PC-9 (cell line): ENCODE data around the gene ACTL8.

Experiments used
- EZH2 ChIP-seq: fragments of 200-600 bp; sonication (generic); IDR thresholded peaks from 2 replicates; pipeline ENCODE4 v1.8.0; 2017; ENCODE audit warnings: antibody characterized with exemption, low read depth
- TF ChIP-seq, protein P1 (sequence below): fragments of 200-600 bp; sonication (generic); conservative IDR thresholded peaks from 2 replicates; pipeline ENCODE4 v1.6.1; 2017; ENCODE audit warnings: mixed run types, antibody characterized with exemption, mild to moderate bottlenecking, moderate library complexity

DNA sequence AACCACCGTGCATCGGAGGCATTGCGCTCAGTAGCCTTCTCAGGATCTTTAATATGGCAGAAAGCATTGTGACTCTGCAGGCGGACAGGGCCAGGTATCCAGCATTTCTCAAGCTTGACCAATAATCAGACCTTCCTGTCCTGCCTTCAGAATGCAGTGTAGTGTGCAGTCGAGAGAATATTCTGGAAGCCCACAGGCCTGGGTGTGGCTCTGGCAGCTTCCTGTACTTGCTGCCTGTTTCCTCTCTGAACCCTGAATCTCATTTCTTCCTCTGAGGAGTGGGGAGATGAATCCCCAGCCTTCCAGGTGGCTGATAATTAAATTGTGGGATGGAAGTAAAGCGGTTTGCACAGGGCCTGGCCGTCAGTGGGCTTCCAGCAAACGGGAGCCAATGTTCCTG is 42.3 kb downstream of the ACTL8 start:
- TF ChIP-seq, protein P1, sequence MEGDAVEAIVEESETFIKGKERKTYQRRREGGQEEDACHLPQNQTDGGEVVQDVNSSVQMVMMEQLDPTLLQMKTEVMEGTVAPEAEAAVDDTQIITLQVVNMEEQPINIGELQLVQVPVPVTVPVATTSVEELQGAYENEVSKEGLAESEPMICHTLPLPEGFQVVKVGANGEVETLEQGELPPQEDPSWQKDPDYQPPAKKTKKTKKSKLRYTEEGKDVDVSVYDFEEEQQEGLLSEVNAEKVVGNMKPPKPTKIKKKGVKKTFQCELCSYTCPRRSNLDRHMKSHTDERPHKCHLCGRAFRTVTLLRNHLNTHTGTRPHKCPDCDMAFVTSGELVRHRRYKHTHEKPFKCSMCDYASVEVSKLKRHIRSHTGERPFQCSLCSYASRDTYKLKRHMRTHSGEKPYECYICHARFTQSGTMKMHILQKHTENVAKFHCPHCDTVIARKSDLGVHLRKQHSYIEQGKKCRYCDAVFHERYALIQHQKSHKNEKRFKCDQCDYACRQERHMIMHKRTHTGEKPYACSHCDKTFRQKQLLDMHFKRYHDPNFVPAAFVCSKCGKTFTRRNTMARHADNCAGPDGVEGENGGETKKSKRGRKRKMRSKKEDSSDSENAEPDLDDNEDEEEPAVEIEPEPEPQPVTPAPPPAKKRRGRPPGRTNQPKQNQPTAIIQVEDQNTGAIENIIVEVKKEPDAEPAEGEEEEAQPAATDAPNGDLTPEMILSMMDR = no peak
- TF ChIP-seq EZH2 = no peak
